Fibroblast of upper back skin (primary cell): ENCODE measurements around the gene VWA1.
"Not testable (repeated sequence)": the region's sequence is repeated elsewhere in the genome, so short reads cannot be mapped to it uniquely, and the experiment has no call there.

ENCODE experiments used
- DNase-seq: peaks from one replicate; pipeline ENCODE4 v3.0.0-alpha.2; 2013

The VWA1 gene

GRCh38 chr1:1459711-1460110 lies 24.2 kb downstream of the VWA1 start:
- DNase-seq: not testable (repeated sequence)

DNA sequence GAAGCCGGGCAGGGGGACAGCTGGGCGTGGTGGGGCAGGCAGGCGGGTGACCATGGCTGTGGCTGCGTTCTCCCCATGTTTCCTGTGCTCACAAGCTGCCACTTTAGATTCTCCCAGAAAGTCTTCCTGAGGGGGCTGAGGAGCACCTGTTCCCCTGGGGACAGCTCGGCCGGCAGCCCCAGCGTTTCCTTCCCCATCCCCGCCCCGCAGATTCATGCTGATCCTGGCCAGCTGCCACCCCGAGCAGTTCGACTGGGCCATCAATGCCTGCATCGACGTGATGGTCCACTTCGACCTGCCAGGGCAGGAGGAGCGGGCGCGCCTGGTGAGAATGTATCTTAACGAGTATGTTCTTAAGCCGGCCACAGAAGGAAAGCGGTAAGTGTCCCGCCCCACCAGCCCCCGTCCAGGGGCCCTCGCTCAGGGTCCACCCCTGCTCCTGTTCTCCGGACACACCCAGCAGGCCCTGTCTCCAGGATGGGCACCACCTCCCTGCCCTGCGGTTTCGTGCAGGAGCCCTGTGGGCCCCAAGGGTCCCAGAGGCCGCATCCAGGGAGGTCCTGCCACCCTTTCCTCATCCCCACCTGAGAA lies 25.1 kb downstream of the VWA1 start:
- no peak for DNase-seq

GRCh38 chr1:1461721-1462317 lies 26.3 kb downstream of the VWA1 start:
- DNase-seq: no peak

DNA sequence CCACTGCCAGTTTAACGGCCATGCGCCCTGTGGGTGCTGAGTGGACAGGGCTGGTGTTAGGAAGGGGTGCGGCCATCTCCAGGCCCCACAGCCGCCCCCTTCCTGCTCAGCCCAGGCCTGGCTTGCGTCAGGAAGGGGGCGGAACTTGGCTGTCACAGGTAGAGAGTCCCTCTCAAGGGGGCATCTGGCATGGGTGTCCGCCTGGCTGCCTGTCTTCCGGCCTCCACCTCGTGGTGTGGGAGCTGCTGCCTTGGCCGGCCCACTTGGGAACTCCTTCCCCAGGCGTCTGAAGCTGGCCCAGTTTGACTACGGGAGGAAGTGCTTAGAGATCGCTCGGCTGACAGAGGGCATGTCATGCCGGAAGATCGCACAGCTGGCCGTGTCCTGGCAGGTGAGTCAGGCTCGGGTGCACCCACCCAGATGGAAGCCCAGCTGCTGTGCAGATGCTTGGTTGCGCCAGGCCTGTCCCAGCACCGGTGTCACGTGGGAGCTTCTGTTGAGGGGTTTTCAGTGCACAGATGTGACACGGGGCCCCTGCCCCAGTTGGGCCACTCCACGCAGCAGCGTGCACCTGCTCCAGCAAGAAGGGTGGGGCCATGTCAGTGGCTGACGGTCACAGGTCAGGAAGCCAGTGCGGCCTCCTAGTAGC lies 27.0 kb downstream of the VWA1 start:
- DNase-seq: peak; percentile 22

GRCh38 chr1:1463312-1463711 lies 27.8 kb downstream of the VWA1 start:
- no peak for DNase-seq

GRCh38 chr1:1468196-1468985 lies 32.9 kb downstream of the VWA1 start:
- not testable (repeated sequence) for DNase-seq

- DNase-seq: no peak
Observed at GRCh38 chr1:1470626-1471388, 35.3 kb downstream of the VWA1 start.

GRCh38 chr1:1471389-1472052 lies 36.0 kb downstream of the VWA1 start, which contains the start of gene ATAD3B:
TSS of gene ATAD3B (plus strand) at chr1:1471765. CDS start at chr1:1471885, 120 bp downstream.
- DNase-seq: peak; percentile 90

DNA sequence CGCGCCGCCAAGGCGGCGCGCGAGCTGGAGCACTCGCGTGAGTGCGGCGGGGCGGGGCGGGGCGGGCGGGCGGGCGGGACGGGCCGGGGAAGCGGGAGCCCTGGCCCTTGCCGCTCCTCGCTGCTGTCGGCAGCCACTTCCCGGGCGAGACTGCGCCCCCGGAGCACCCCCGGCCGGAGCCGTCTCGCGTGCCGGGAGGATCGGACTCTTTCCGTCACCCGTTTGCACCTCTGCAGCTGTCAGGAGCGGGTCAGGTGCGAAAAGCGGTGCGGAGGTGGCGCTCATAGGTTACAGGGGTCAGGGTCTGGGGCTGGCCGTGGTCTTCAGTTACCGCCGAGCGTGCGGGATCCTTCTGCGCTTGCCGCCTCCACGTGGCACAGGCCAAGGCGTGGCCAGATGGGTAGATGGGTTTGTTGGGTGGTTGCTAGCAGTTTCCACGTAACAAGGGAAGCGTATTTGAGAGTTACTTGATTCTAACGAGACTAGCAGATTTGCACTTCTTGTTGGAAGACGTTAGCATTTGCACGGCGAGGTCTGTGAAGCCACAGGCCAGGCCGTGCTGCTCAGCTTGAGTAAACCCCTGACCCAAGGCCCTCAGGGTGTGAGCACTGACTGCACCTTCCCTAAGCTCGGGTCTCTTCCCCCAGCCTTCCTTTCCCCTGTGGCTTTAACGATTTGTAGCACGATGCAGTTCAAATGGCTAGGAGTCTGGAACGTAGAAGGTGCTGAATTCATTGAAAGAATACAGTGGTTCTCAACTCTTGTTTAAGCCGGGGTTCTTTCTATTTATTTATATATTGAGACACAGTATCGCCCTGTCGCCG lies 36.8 kb downstream of the VWA1 start:
- DNase-seq: not testable (repeated sequence)

DNA sequence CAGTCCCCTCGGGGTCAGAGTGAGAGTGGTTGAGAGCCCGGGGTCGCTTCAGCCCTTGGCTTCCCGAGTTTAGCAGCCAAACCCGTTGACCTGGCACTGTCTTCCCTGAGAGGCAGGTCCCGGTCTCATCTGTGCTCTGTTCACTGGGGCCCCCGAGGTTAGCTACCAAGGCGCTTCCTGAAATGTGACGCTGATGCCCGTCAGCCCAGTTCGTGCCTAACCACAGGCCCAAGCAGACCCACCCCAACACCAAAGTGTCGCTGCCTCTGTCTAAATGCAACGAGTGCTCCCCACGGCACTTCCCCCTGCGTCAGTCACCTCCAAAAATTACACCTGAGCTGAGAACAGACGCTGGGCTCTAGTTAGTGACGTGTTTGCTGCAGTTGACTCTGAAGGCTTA lies 40.5 kb downstream of the VWA1 start:
- DNase-seq: not testable (repeated sequence)

GRCh38 chr1:1477206-1477605 lies 41.7 kb downstream of the VWA1 start:
- DNase-seq: no peak

GRCh38 chr1:1479547-1480487 lies 44.3 kb downstream of the VWA1 start:
- no peak for DNase-seq

DNA sequence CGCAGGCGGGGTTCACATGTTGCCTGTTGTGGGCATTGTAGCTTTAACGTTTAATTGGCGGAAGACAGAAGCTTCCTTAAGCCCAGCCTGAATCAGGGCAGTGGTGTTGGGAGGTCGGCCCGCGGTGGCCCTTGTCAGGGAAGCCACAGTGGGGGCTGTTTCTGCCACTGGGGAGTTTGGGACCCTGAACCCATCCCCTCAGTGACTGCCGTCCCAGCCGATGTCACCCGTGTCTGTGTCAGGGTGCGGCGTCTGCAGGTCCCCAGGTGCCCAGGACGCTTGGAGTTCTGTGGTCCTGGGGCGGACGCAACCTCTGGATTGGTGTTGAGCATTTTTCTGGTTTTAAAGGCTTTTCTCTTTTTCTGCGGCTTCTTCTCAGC lies 45.0 kb downstream of the VWA1 start:
- not testable (repeated sequence) for DNase-seq

GRCh38 chr1:1481811-1482210 lies 46.3 kb downstream of the VWA1 start:
- not testable (repeated sequence) for DNase-seq

GRCh38 chr1:1482856-1483255 lies 47.4 kb downstream of the VWA1 start:
- no peak for DNase-seq

GRCh38 chr1:1483714-1484113 lies 48.2 kb downstream of the VWA1 start:
- no peak for DNase-seq

- DNase-seq: not testable (repeated sequence)
Observed at GRCh38 chr1:1484976-1485750, 49.7 kb downstream of the VWA1 start.

- DNase-seq: not testable (repeated sequence)
Observed at GRCh38 chr1:1485755-1486317, 50.3 kb downstream of the VWA1 start.

DNA sequence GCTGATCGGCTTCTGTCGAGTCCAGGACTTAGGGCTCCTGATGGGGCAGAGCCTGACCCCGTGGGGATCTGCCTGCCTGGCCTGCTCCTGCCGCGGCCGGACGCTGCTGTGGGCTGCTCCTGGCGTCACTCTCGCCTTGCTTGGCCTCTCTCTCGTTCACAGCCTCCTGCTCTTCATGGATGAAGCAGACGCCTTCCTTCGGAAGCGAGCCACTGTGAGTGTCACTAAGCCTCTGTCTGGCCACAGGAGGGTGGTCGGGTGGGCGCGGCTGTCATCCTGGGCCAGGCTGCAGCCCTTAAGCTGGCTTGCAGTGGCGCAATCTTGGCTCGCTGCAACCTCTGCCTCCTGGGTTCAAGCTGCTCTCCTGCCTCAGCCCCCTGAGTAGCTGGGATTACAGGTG lies 52.2 kb downstream of the VWA1 start:
- no peak for DNase-seq
